ENCODE measurements around the gene COMP.

The COMP gene

DNA sequence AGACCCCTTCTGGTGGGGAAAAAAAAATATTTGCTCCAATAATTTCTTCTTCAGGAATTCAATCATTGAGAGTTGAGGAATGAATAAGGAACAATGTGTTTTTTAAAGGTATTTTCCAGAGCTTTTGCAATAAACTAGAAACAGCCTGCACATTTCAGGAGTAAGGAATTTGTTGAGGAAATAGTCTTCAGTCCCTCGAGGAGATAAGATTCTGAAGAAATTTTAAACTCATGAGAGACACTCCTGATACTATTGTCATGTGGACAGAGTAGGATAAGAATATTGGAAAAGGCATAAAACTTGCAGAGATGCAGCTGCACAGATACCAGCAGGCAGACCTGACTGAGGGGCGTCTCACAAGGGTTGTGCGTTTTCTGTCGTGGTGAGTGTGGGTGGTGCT is 36.6 kb downstream of the COMP start:
- no peak for DNase-seq (ENCODE audit: low read depth, low spot score)
- Histone ChIP-seq H3K9ac (ENCODE audit: insufficient read length) (no peak overlapping the region), H3K4me3 (no peak overlapping the region), H3K9me3 (ENCODE audit: low read depth, low read length) (no peaks in the 10 kb centered on the region), H3K27ac (no peak overlapping the region), H3K36me3 (ENCODE audit: insufficient read depth, low read length) (no peaks in the 10 kb centered on the region)
- TF ChIP-seq FOXP2 (optimal IDR thresholded peaks at IDR 0.05; ENCODE audit: control extremely low read depth, extremely low read length, insufficient read depth) (no peak), EZH2 (IDR thresholded peaks at IDR 0.05) (no peak), POLR2AphosphoS5 (IDR thresholded peaks at IDR 0.05; ENCODE audit: borderline replicate concordance, low read depth, low read length) (no peak)

DNA sequence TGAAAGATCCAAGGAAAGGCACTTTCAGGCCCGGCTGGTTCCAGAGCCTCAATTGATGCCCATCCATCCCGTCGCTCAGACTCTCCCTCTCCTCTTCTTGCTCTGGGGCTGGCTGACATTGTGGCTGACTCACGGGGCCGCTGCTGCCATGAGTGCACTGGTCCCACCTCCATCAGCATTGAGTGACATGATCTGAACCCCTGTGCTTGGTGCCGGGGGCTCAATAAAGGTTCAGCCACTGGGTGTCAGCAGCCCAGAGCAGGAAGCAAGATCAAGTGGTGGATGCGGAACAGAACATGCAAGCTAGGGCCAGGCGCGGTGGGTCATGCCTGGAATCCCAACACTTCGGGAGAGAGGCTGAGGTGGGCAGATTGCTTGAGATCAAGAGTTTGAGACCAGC is 39.5 kb downstream of the COMP start:
- no peaks in the 10 kb centered on the region for H3K9me3 ChIP-seq (ENCODE audit: low read depth, low read length)
- H3K4me3 ChIP-seq: no peak overlapping the region
- DNase-seq (ENCODE audit: low read depth, low spot score): no peak
- H3K9ac ChIP-seq (ENCODE audit: insufficient read length): no peak overlapping the region
- TF ChIP-seq FOXP2 (optimal IDR thresholded peaks at IDR 0.05; ENCODE audit: control extremely low read depth, extremely low read length, insufficient read depth): no peak
- TF ChIP-seq EZH2 (IDR thresholded peaks at IDR 0.05): no peak
- no peak for TF ChIP-seq POLR2AphosphoS5 (IDR thresholded peaks at IDR 0.05; ENCODE audit: borderline replicate concordance, low read depth, low read length)
- no peaks in the 10 kb centered on the region for H3K36me3 ChIP-seq (ENCODE audit: insufficient read depth, low read length)
- H3K27ac ChIP-seq: no peak overlapping the region

DNA sequence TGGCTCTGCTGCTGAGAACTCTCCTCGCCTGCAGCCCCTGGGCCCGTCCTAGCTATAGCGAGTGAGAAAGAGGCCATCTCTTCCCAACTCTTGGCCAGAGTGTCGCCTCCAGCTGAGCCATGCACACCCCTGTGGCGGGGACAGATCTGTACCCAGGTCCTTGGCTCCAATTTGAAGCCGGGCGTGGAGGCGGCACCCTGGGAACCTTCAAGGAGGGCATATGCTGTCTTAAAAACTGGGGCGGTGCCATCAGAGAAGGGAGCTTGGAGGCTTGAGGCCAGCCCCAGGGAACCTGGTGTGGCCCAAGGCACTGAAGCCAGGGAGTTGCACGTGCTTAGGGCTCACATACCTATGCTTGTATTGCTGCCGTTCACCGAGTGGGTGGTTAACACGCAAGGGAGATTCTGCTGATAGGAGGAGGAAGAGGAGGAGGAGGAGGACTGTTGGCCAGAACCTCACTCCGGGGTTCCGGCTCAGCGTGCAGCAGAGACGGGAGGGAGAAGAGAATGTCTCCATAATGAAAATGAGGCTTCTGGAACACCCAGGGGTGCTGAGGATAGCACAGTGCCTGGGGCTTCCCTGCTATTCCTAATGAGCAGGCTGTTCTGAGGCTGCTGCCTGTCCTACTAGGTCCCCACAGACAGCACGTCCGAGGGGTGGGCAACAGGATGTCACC is 40.7 kb downstream of the COMP start:
- no peaks in the 10 kb centered on the region for H3K9me3 ChIP-seq (ENCODE audit: low read depth, low read length)
- no peak for TF ChIP-seq FOXP2 (optimal IDR thresholded peaks at IDR 0.05; ENCODE audit: control extremely low read depth, extremely low read length, insufficient read depth)
- DNase-seq (ENCODE audit: low read depth, low spot score): no peak
- no peak overlapping the region for H3K27ac ChIP-seq
- H3K36me3 ChIP-seq (ENCODE audit: insufficient read depth, low read length): no peaks in the 10 kb centered on the region
- no peak overlapping the region for H3K4me3 ChIP-seq
- H3K9ac ChIP-seq (ENCODE audit: insufficient read length): no peak overlapping the region

DNA sequence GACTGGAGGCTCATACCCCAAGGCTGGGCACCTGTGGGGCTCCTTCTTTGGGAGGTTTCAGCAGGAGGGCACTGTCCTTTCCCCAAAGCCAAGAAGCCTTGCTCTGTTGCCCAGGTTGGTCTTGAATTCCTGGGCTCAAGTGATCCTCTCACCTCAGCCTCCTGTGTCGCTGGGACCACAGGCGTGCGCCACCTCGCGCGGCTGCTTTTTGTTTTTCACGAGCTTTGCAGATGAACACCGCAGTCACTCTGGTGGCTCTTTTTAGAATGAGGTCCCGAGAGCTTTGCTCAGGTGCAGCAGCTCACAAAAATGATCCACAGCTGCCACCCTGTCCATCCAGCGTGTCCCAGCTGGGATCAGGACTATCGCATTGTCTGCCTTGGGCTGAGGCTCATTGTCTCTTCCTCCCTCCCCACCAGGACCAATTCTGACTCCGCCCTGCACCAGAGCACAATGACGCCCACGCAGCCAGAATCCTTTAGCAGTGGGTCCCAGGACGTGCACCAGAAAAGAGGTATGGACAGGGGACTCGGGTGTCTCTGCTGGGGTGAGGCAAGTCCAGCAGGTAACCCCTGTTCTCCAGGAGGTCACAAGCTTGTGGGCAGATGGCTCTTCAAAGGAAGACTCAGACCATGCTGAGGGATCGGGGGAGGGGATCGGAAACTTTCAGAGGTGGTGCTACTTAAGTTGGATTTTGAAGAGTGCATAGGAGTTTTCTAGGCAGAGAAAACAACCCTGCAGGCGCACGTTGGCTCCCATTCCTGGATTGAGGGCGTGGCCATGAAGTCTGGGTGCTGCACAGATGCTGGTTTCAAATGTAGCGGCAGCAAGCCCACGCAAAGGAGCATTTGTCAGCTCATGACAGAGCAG is 41.5 kb downstream of the COMP start:
- Histone ChIP-seq H3K9ac (ENCODE audit: insufficient read length) (no peak overlapping the region), H3K4me3 (no peak overlapping the region), H3K36me3 (ENCODE audit: insufficient read depth, low read length) (no peaks in the 10 kb centered on the region), H3K9me3 (ENCODE audit: low read depth, low read length) (no peaks in the 10 kb centered on the region), H3K27ac (no peak overlapping the region)
- DNase-seq (ENCODE audit: low read depth, low spot score): no peak
- no peak for TF ChIP-seq POLR2AphosphoS5 (IDR thresholded peaks at IDR 0.05; ENCODE audit: borderline replicate concordance, low read depth, low read length)
- no peak for TF ChIP-seq FOXP2 (optimal IDR thresholded peaks at IDR 0.05; ENCODE audit: control extremely low read depth, extremely low read length, insufficient read depth)

DNA sequence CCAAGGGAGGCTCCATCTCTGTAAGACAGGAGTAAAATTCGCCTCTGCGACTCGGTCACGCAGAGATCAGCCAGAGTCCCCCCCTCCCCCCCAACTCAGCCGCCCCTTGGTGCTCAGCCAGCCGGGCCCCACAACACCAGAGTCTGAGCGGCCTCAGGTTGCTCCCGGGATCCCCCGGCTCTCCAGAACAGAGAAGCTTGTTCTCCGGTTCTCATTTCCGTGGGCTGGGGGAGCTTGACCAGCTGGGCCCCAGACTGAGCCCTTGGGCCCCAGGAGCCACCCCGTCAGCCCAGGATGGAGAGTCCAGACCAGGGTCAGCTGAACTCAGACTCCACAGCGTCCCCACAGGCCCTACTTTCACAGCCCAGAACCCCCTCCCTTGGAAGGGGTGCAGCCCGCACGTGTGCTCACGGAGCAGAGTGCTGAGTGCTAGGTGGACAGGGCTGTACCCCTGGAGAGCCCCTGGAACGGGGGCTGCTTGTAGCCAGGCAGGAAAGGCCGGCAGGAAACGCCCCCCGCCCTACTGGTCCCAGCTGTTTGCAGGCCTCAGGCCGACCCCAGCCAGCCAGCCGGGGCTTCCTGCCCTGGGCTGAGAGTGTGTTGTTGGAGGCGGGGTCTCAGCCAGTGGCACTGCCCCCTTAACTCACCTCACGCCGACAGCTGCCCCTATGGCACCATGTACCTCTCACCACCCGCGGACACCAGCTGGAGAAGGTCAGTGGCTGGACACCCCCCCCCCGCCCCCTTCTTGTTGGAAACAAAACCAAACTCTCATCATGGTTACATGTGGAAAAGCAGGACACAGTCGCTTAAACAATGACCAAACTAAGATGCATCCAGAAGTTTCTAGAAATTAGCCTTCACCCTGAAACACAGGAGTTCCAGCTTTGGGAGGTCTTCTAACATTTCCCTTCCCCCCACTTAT is 44.4 kb downstream of the COMP start:
- Histone ChIP-seq H3K9ac (ENCODE audit: insufficient read length) (no peak overlapping the region), H3K27ac (no peak overlapping the region), H3K36me3 (ENCODE audit: insufficient read depth, low read length) (no peaks in the 10 kb centered on the region), H3K4me3 (no peak overlapping the region), H3K9me3 (ENCODE audit: low read depth, low read length) (no peaks in the 10 kb centered on the region)
- TF ChIP-seq FOXP2 (optimal IDR thresholded peaks at IDR 0.05; ENCODE audit: control extremely low read depth, extremely low read length, insufficient read depth) (no peak), POLR2AphosphoS5 (IDR thresholded peaks at IDR 0.05; ENCODE audit: borderline replicate concordance, low read depth, low read length) (no peak), EZH2 (IDR thresholded peaks at IDR 0.05) (no peak)
- no peak for DNase-seq (ENCODE audit: low read depth, low spot score)

DNA sequence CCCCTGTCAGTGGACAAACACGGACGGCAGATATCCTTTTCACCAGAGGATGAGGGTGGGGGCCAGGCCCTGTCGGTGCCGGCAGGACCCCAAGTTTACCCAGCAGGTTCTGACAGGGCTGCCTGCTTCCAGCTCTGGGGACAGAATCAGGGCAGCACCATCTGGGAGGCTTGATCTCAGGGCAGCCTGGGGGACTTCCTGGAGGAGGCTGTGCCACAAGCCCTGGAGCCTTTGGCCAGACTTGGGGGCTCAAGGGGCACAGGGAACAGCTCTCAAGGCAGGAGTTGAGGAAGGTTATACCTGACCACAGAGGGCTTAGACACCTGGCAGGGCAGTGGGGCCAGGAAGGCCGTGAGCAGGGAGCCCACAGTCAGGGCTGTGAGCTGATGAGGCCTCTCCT is 45.2 kb downstream of the COMP start:
- Histone ChIP-seq H3K9ac (ENCODE audit: insufficient read length) (no peak overlapping the region), H3K4me3 (no peak overlapping the region), H3K27ac (no peak overlapping the region), H3K9me3 (ENCODE audit: low read depth, low read length) (no peaks in the 10 kb centered on the region), H3K36me3 (ENCODE audit: insufficient read depth, low read length) (no peaks in the 10 kb centered on the region)
- no peak for DNase-seq (ENCODE audit: low read depth, low spot score)
- TF ChIP-seq FOXP2 (optimal IDR thresholded peaks at IDR 0.05; ENCODE audit: control extremely low read depth, extremely low read length, insufficient read depth): no peak
- TF ChIP-seq EZH2 (IDR thresholded peaks at IDR 0.05): no peak
- no peak for TF ChIP-seq POLR2AphosphoS5 (IDR thresholded peaks at IDR 0.05; ENCODE audit: borderline replicate concordance, low read depth, low read length)

DNA sequence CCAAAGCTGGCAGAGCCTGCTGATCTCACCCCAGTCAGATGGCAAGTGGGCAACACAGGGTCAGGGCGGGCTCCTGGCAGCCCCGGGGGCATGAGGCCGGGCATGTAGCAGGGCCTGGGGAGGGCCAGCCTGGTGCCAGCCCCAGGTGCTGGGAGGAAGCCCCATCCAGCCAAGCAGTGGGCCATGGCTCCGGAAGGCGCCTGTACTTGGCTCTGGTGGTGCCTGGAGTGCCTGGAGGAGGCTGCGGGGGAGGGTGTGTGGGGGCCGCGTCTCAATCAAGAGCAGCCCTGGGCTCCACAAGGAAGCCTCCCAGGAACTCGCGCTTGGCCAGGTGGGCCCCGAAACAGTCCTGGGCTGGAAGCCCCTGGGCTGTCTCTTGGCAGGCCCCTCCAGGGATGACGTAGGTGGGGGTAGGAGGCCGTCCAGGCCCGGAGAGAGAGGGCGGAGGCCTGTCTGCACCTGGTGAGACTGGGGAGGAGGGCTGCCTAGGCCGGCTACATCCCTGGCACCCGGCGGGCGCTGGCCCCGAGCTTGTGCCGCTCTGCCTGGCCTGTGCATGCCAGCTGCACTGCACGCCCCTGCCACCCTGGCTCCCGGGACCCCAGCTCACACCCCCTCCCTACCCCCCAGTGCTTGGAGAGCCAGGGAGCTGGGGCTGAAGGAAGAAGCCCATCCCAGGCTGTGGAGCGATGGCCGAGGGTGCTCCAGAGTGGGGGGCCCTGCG is 45.9 kb downstream of the COMP start:
- TF ChIP-seq POLR2AphosphoS5 (IDR thresholded peaks at IDR 0.05; ENCODE audit: borderline replicate concordance, low read depth, low read length) (no peak), FOXP2 (optimal IDR thresholded peaks at IDR 0.05; ENCODE audit: control extremely low read depth, extremely low read length, insufficient read depth) (no peak), EZH2 (IDR thresholded peaks at IDR 0.05) (no peak)
- no peak overlapping the region for H3K9ac ChIP-seq (ENCODE audit: insufficient read length)
- H3K9me3 ChIP-seq (ENCODE audit: low read depth, low read length): no peaks in the 10 kb centered on the region
- no peak for DNase-seq (ENCODE audit: low read depth, low spot score)
- H3K27ac ChIP-seq: no peak overlapping the region
- H3K36me3 ChIP-seq (ENCODE audit: insufficient read depth, low read length): no peaks in the 10 kb centered on the region
- H3K4me3 ChIP-seq: no peak overlapping the region

Data from SK-N-MC (cell line).